ENCODE measurements around the gene TMEM31.
A peak's percentile ranks its signal among the peaks of the same experiment; 100 is the strongest.

Gene TMEM31

GRCh38 chrX:103730147-103730795, 19.6 kb downstream of the TMEM31 start:
- H3K27me3 ChIP-seq (ENCODE audit: insufficient read depth, low read length, poor library complexity, severe bottlenecking), result no peaks in the 10 kb centered on the region
- H2AFZ ChIP-seq (ENCODE audit: low read length), result peak overlapping the region; percentile 41; the same call in 1 of the 2 replicates
- H3K4me2 ChIP-seq (ENCODE audit: low read depth, low read length, poor library complexity, severe bottlenecking), result no peak overlapping the region
- H3K79me2 ChIP-seq (ENCODE audit: insufficient read depth, low read length), result no peaks in the 10 kb centered on the region
- no peaks in the 10 kb centered on the region for H4K20me1 ChIP-seq (ENCODE audit: insufficient read depth, low read length, poor library complexity, severe bottlenecking)
- H3K4me1 ChIP-seq (ENCODE audit: insufficient read depth, low read length, poor library complexity, severe bottlenecking), result peaks cover 12% of the 10 kb centered on the region
- no peaks in the 10 kb centered on the region for H3K36me3 ChIP-seq (ENCODE audit: insufficient read depth, low read length)
- no peak overlapping the region for H3K4me3 ChIP-seq (ENCODE audit: low read length, poor library complexity, severe bottlenecking)
- no peaks in the 10 kb centered on the region for H3K9me3 ChIP-seq (ENCODE audit: insufficient read depth, low read depth, low read length)
- no peak overlapping the region for H3K9ac ChIP-seq (ENCODE audit: low read depth, low read length, poor library complexity, severe bottlenecking)
- no peaks in the 10 kb centered on the region for H3K9me2 ChIP-seq (replicated peaks; ENCODE audit: low read depth, low read length)
- H3F3A ChIP-seq (ENCODE audit: low read depth), result no peaks in the 10 kb centered on the region
- no peak for TF ChIP-seq EZH2phosphoT487 (IDR thresholded peaks at IDR 0.05; ENCODE audit: borderline replicate concordance)
- TF ChIP-seq CTCF (conservative IDR thresholded peaks at IDR 0.05; ENCODE audit: low read length), result no peak

- TF ChIP-seq EZH2phosphoT487 (IDR thresholded peaks at IDR 0.05; ENCODE audit: borderline replicate concordance), result no peak
- H3K4me1 ChIP-seq (ENCODE audit: insufficient read depth, low read length, poor library complexity, severe bottlenecking), result peaks cover 12% of the 10 kb centered on the region
- H3K79me2 ChIP-seq (ENCODE audit: insufficient read depth, low read length), result no peaks in the 10 kb centered on the region
- H3K9me2 ChIP-seq (replicated peaks; ENCODE audit: low read depth, low read length), result no peaks in the 10 kb centered on the region
- H3K27me3 ChIP-seq (ENCODE audit: insufficient read depth, low read length, poor library complexity, severe bottlenecking), result no peaks in the 10 kb centered on the region
- H3K9ac ChIP-seq (ENCODE audit: low read depth, low read length, poor library complexity, severe bottlenecking), result no peak overlapping the region
- H4K20me1 ChIP-seq (ENCODE audit: insufficient read depth, low read length, poor library complexity, severe bottlenecking), result no peaks in the 10 kb centered on the region
- no peaks in the 10 kb centered on the region for H3K36me3 ChIP-seq (ENCODE audit: insufficient read depth, low read length)
- H3F3A ChIP-seq (ENCODE audit: low read depth), result no peaks in the 10 kb centered on the region
- no peak overlapping the region; the same call in 1 of the 2 replicates for H2AFZ ChIP-seq (ENCODE audit: low read length)
- no peaks in the 10 kb centered on the region for H3K9me3 ChIP-seq (ENCODE audit: insufficient read depth, low read depth, low read length)
- no peak overlapping the region for H3K4me2 ChIP-seq (ENCODE audit: low read depth, low read length, poor library complexity, severe bottlenecking)
- H3K4me3 ChIP-seq (ENCODE audit: low read length, poor library complexity, severe bottlenecking), result no peak overlapping the region
Observed at GRCh38 chrX:103730796-103731493, 20.2 kb downstream of the TMEM31 start.

- Histone ChIP-seq H3K4me2 (ENCODE audit: low read depth, low read length, poor library complexity, severe bottlenecking) (no peak overlapping the region), H3K27me3 (ENCODE audit: insufficient read depth, low read length, poor library complexity, severe bottlenecking) (no peaks in the 10 kb centered on the region), H3K36me3 (ENCODE audit: insufficient read depth, low read length) (no peaks in the 10 kb centered on the region), H3K4me3 (ENCODE audit: low read length, poor library complexity, severe bottlenecking) (no peak overlapping the region), H3F3A (ENCODE audit: low read depth) (no peaks in the 10 kb centered on the region), H2AFZ (ENCODE audit: low read length) (no peak overlapping the region), H3K9me3 (ENCODE audit: insufficient read depth, low read depth, low read length) (no peaks in the 10 kb centered on the region), H3K9me2 (replicated peaks; ENCODE audit: low read depth, low read length) (no peaks in the 10 kb centered on the region), H4K20me1 (ENCODE audit: insufficient read depth, low read length, poor library complexity, severe bottlenecking) (no peaks in the 10 kb centered on the region), H3K9ac (ENCODE audit: low read depth, low read length, poor library complexity, severe bottlenecking) (no peak overlapping the region), H3K4me1 (ENCODE audit: insufficient read depth, low read length, poor library complexity, severe bottlenecking) (peaks cover 12% of the 10 kb centered on the region), H3K79me2 (ENCODE audit: insufficient read depth, low read length) (no peaks in the 10 kb centered on the region)
- TF ChIP-seq CTCF (conservative IDR thresholded peaks at IDR 0.05; ENCODE audit: low read length) (no peak), EZH2phosphoT487 (IDR thresholded peaks at IDR 0.05; ENCODE audit: borderline replicate concordance) (no peak)
Observed at GRCh38 chrX:103733017-103733416, 22.3 kb downstream of the TMEM31 start.
